ENCODE data around the gene GRK2.

GRK2 gene

GRCh38 chr11:67273260-67273990 lies 7.2 kb downstream of the GRK2 start:
- no peak for TF ChIP-seq TAF1 (IDR thresholded peaks at IDR 0.05; ENCODE audit: borderline replicate concordance, low read depth, low read length)
- TF ChIP-seq POLR2A (IDR thresholded peaks at IDR 0.05; ENCODE audit: low read depth, low read length): no peak
- TF ChIP-seq POLR2AphosphoS5 (IDR thresholded peaks at IDR 0.05; ENCODE audit: low read depth, low read length): no peak
- peak; percentile 90 for FAIRE-seq
- no peak for DNase-seq (ENCODE audit: insufficient read length)

- TF ChIP-seq TAF1 (IDR thresholded peaks at IDR 0.05; ENCODE audit: borderline replicate concordance, low read depth, low read length) (no peak), POLR2AphosphoS5 (IDR thresholded peaks at IDR 0.05; ENCODE audit: low read depth, low read length) (no peak), POLR2A (IDR thresholded peaks at IDR 0.05; ENCODE audit: low read depth, low read length) (no peak)
- no peak for FAIRE-seq
Observed at GRCh38 chr11:67274768-67275605, 8.7 kb downstream of the GRK2 start.

GRCh38 chr11:67275606-67276409 lies 9.5 kb downstream of the GRK2 start:
- FAIRE-seq: peak; percentile 36
- no peak for DNase-seq (ENCODE audit: insufficient read length)
- no peak for TF ChIP-seq POLR2A (IDR thresholded peaks at IDR 0.05; ENCODE audit: low read depth, low read length)
- no peak for TF ChIP-seq TAF1 (IDR thresholded peaks at IDR 0.05; ENCODE audit: borderline replicate concordance, low read depth, low read length)
- no peak; the same call in 1 of the 2 replicates for TF ChIP-seq POLR2AphosphoS5 (IDR thresholded peaks at IDR 0.05; ENCODE audit: low read depth, low read length)

More at GRCh38 chr11:67274768-67275605, 8.7 kb downstream of the GRK2 start:
- no peak for DNase-seq (ENCODE audit: insufficient read length)

- FAIRE-seq: no peak
- no peak for DNase-seq (ENCODE audit: insufficient read length)
- TF ChIP-seq TAF1 (IDR thresholded peaks at IDR 0.05; ENCODE audit: borderline replicate concordance, low read depth, low read length) (no peak), POLR2AphosphoS5 (IDR thresholded peaks at IDR 0.05; ENCODE audit: low read depth, low read length) (peak; percentile 18; the same call in 1 of the 2 replicates), POLR2A (IDR thresholded peaks at IDR 0.05; ENCODE audit: low read depth, low read length) (peak; percentile 56)
Observed at GRCh38 chr11:67276781-67277230, 10.5 kb downstream of the GRK2 start.

- TF ChIP-seq POLR2A (IDR thresholded peaks at IDR 0.05; ENCODE audit: low read depth, low read length): peak; percentile 52; the same call in 1 of the 2 replicates
- TF ChIP-seq TAF1 (IDR thresholded peaks at IDR 0.05; ENCODE audit: borderline replicate concordance, low read depth, low read length): peak; percentile 73; the same call in 1 of the 2 replicates
- TF ChIP-seq POLR2AphosphoS5 (IDR thresholded peaks at IDR 0.05; ENCODE audit: low read depth, low read length): peak; percentile 77
- FAIRE-seq: peak; percentile 100
- peak; percentile 99 for DNase-seq (ENCODE audit: insufficient read length)
Observed at GRCh38 chr11:67277231-67277961, 11.1 kb downstream of the GRK2 start.

- TF ChIP-seq TAF1 (IDR thresholded peaks at IDR 0.05; ENCODE audit: borderline replicate concordance, low read depth, low read length) (no peak), POLR2AphosphoS5 (IDR thresholded peaks at IDR 0.05; ENCODE audit: low read depth, low read length) (no peak; the same call in 1 of the 2 replicates), POLR2A (IDR thresholded peaks at IDR 0.05; ENCODE audit: low read depth, low read length) (no peak)
- DNase-seq (ENCODE audit: insufficient read length) (no peak), FAIRE-seq (no peak)
Observed at GRCh38 chr11:67278135-67278938, 12.1 kb downstream of the GRK2 start.

GRCh38 chr11:67278939-67279588 lies 12.8 kb downstream of the GRK2 start:
- TF ChIP-seq TAF1 (IDR thresholded peaks at IDR 0.05; ENCODE audit: borderline replicate concordance, low read depth, low read length) (no peak), POLR2AphosphoS5 (IDR thresholded peaks at IDR 0.05; ENCODE audit: low read depth, low read length) (no peak), POLR2A (IDR thresholded peaks at IDR 0.05; ENCODE audit: low read depth, low read length) (no peak)
- no peak for DNase-seq (ENCODE audit: insufficient read length)
- no peak for FAIRE-seq

- TF ChIP-seq POLR2AphosphoS5 (IDR thresholded peaks at IDR 0.05; ENCODE audit: low read depth, low read length): 0 out of 2 replicates have a peak, but pooled peaks have one; percentile 7
- no peak for TF ChIP-seq TAF1 (IDR thresholded peaks at IDR 0.05; ENCODE audit: borderline replicate concordance, low read depth, low read length)
- TF ChIP-seq POLR2A (IDR thresholded peaks at IDR 0.05; ENCODE audit: low read depth, low read length): no peak
- FAIRE-seq: no peak
- no peak for DNase-seq (ENCODE audit: insufficient read length)
Observed at GRCh38 chr11:67279589-67280340, 13.5 kb downstream of the GRK2 start.

Measured in GM12892 (cell line).